GM18519 (cell line): ENCODE results near the gene AGO1.
"Not testable (repeated sequence)": the region's sequence is repeated elsewhere in the genome, so short reads cannot be mapped to it uniquely, and the experiment has no call there.

Experiments used
- ATAC-seq: cut with Tn5 transposase; IDR thresholded peaks from one replicate; pipeline ENCODE4 v1.9.1; 2021; ENCODE audit warnings: mild to moderate bottlenecking, moderate library complexity; ENCODE audit not compliant: unreplicated experiment, low FRiP score

Gene AGO1

GRCh38 chr1:35964277-35964676 lies 81.3 kb downstream of the AGO1 start:
- ATAC-seq, result not testable (repeated sequence)

- ATAC-seq, result no peak
Observed at GRCh38 chr1:35968396-35968795, 85.4 kb downstream of the AGO1 start.

GRCh38 chr1:35971601-35972000 lies 88.6 kb downstream of the AGO1 start:
- no peak for ATAC-seq

- ATAC-seq, result not testable (repeated sequence)
Observed at GRCh38 chr1:35972631-35973030, 89.6 kb downstream of the AGO1 start.

- no peak for ATAC-seq
Observed at GRCh38 chr1:35980090-35980489, 97.1 kb downstream of the AGO1 start.
